ENCODE results near the gene DUS1L. TPM values are rescaled to one million over a fixed set of nuclear protein-coding genes. Genes with fewer than 3 reads are reported as not detected.

DUS1L gene
- total RNA-seq, 1 experiment from 2014 or later, result 176 TPM

- no peaks in the 10 kb centered on the region; a peak in 1 of 4 replicates for H3K36me3 ChIP-seq (ENCODE audit: control insufficient read depth in 1 of 2, insufficient read depth in 2 of 2, low read length in 2 of 2)
- ChIA-PET RAD21 (ENCODE audit: low non-redundant PET in 1 of 2, low total read pairs in 2 of 2, uncharacterized antibody in 2 of 2, unreplicated experiment in 2 of 2) (interaction anchor here in 1 of 2 experiments (0.6 to 0.9 kb wide), 2 partner anchors 70 to 322 kb away, joined by 3 read pairs; no protein-coding TSS in a partner anchor), POLR2A (interaction anchor here (1.8 kb wide), 1 partner anchor 8 kb away, joined by 4 read pairs; the partner anchor contains the start of gene DCXR), CTCF (interaction anchor here (1.2 to 3.0 kb wide), 6 partner anchors 8 to 170 kb away, joined by 3 to 39 read pairs (median 8); partner anchors contain the start of genes CENPX, DCXR, FASN and LRRC45)
- H3K9me2 ChIP-seq (ENCODE audit: insufficient read depth), result no peaks in the 10 kb centered on the region
- ATAC-seq (no peak), DNase-seq (ENCODE audit: low read depth, low spot score) (no peak)
- no peak overlapping the region for H3K4me3 ChIP-seq (replicated peaks in 1 of 2; ENCODE audit: low read depth in 1 of 2, low read length in 2 of 2)
- H3K27ac ChIP-seq (ENCODE audit: low read depth, low read length), result no peak overlapping the region; the same call in 1 of the 2 replicates
- no TSS peak for BruUV-seq (replicated peaks)
- no peaks in the 10 kb centered on the region for H4K20me1 ChIP-seq (ENCODE audit: insufficient read depth)
- intact Hi-C loops (cut with micrococcal nuclease), result no loop called here
- no peak overlapping the region for H3K4me2 ChIP-seq (ENCODE audit: low read length)
- H3K4me1 ChIP-seq (ENCODE audit: control insufficient read depth in 1 of 2, insufficient read depth in 2 of 2, low read length in 2 of 2), result peaks cover 12 to 39% of the 10 kb centered on the region in 2 experiments; a peak in 3 of 4 replicates
- no peak overlapping the region for H2AFZ ChIP-seq (ENCODE audit: low read depth, low read length, poor library complexity, severe bottlenecking)
- no peak overlapping the region for H3K9ac ChIP-seq (ENCODE audit: low read length)
- no peak for TF ChIP-seq EZH2 (IDR thresholded peaks at IDR 0.05)
- no peak for TF ChIP-seq ZBTB33 (IDR thresholded peaks at IDR 0.05; ENCODE audit: extremely low read depth, insufficient replicate concordance, low read length)
- no peak for TF ChIP-seq SP1 (IDR thresholded peaks at IDR 0.05; ENCODE audit: low read depth)
- TF ChIP-seq YY1 (IDR thresholded peaks at IDR 0.05; ENCODE audit: extremely low read depth, insufficient replicate concordance, low read depth, low read length), result no peak
- TF ChIP-seq POLR2AphosphoS5 (IDR thresholded peaks at IDR 0.05; ENCODE audit: low read depth, low read length), result no peak
- H3K79me2 ChIP-seq (ENCODE audit: insufficient read depth, low read length), result peaks cover 11% of the 10 kb centered on the region; the same call in 1 of the 2 replicates
- H3K27me3 ChIP-seq (ENCODE audit: insufficient read depth, low read length), result no peaks in the 10 kb centered on the region
- H3K9me3 ChIP-seq (ENCODE audit: control insufficient read depth in 1 of 2, insufficient read depth in 1 of 2, low read depth in 1 of 2, low read length in 2 of 2), result no peaks in the 10 kb centered on the region
These were observed 36.2 kb downstream of the DUS1L start for GRCh38 chr17:82029391-82029790.

- BruUV-seq (replicated peaks), result no TSS peak
- intact Hi-C loops (cut with micrococcal nuclease), result no loop called here
- no peak for ATAC-seq
- Histone ChIP-seq H3K36me3 (ENCODE audit: control insufficient read depth in 1 of 2, insufficient read depth in 2 of 2, low read length in 2 of 2) (no peaks in the 10 kb centered on the region; a peak in 1 of 4 replicates), H3K4me2 (ENCODE audit: low read length) (no peak overlapping the region), H3K79me2 (ENCODE audit: insufficient read depth, low read length) (peaks cover 15% of the 10 kb centered on the region; the same call in 1 of the 2 replicates), H4K20me1 (ENCODE audit: insufficient read depth) (no peaks in the 10 kb centered on the region), H3K9me2 (ENCODE audit: insufficient read depth) (no peaks in the 10 kb centered on the region), H3K4me3 (replicated peaks in 1 of 2; ENCODE audit: low read depth in 1 of 2, low read length in 2 of 2) (no peak overlapping the region), H3K9ac (ENCODE audit: low read length) (no peak overlapping the region), H3K4me1 (ENCODE audit: control insufficient read depth in 1 of 2, insufficient read depth in 2 of 2, low read length in 2 of 2) (peaks cover 14 to 39% of the 10 kb centered on the region in 2 experiments; a peak in 3 of 4 replicates), H3K27ac (ENCODE audit: low read depth, low read length) (peak overlapping the region; percentile 7; the same call in 1 of the 2 replicates), H3K27me3 (ENCODE audit: insufficient read depth, low read length) (no peaks in the 10 kb centered on the region), H2AFZ (ENCODE audit: low read depth, low read length, poor library complexity, severe bottlenecking) (no peak overlapping the region), H3K9me3 (ENCODE audit: control insufficient read depth in 1 of 2, insufficient read depth in 1 of 2, low read depth in 1 of 2, low read length in 2 of 2) (no peaks in the 10 kb centered on the region)
- ChIA-PET POLR2A (interaction anchor here (1.8 kb wide), 1 partner anchor 9 kb away, joined by 4 read pairs; the partner anchor contains the start of gene DCXR), CTCF (interaction anchor here (1.2 to 3.0 kb wide), 2 partner anchors 8 to 9 kb away, joined by 5 to 39 read pairs; partner anchors contain the start of genes CENPX, DCXR and LRRC45), RAD21 (ENCODE audit: low non-redundant PET in 1 of 2, low total read pairs in 2 of 2, uncharacterized antibody in 2 of 2, unreplicated experiment in 2 of 2) (interaction anchor here in 1 of 2 experiments (0.6 to 0.9 kb wide), 2 partner anchors 69 to 322 kb away, joined by 3 read pairs; no protein-coding TSS in a partner anchor)
- DNase-seq (ENCODE audit: low read depth, low spot score), result no peak
- TF ChIP-seq ELF1 (IDR thresholded peaks at IDR 0.05; ENCODE audit: borderline replicate concordance, low read depth) (no peak), FOSL1 (IDR thresholded peaks at IDR 0.05; ENCODE audit: low read depth) (no peak), EGR1 (IDR thresholded peaks at IDR 0.05; ENCODE audit: low read depth) (no peak), MAX (IDR thresholded peaks at IDR 0.05) (no peak), ZNF274 (IDR thresholded peaks at IDR 0.05; ENCODE audit: low read depth, low read length) (no peak), EZH2 (IDR thresholded peaks at IDR 0.05) (no peak), ZBTB33 (IDR thresholded peaks at IDR 0.05; ENCODE audit: extremely low read depth, insufficient replicate concordance, low read length) (no peak), POLR2AphosphoS5 (IDR thresholded peaks at IDR 0.05; ENCODE audit: low read depth, low read length) (no peak), EZH2phosphoT487 (IDR thresholded peaks at IDR 0.05; ENCODE audit: borderline replicate concordance) (no peak), SIN3A (IDR thresholded peaks at IDR 0.05; ENCODE audit: low read depth) (no peak), SP1 (IDR thresholded peaks at IDR 0.05; ENCODE audit: low read depth) (no peak), TCF7L2 (IDR thresholded peaks at IDR 0.05; ENCODE audit: borderline replicate concordance, extremely low read depth, insufficient read depth, insufficient read length) (no peak), JUND (IDR thresholded peaks at IDR 0.05) (no peak)
These were observed 36.6 kb downstream of the DUS1L start for GRCh38 chr17:82028966-82029365.
